Hematopoietic multipotent progenitor cell treated with erythropoietin and hydrocortisone succinate and interleukin-3 and kit ligand, for 17 days (in vitro differentiated cells): ENCODE results near the gene IZUMO1R.
"Not testable (repeated sequence)": the region's sequence is repeated elsewhere in the genome, so short reads cannot be mapped to it uniquely, and the experiment has no call there.

Experiments
- DNase-seq: peaks from one replicate; pipeline ENCODE4 v3.0.0-alpha.2; 2015; ENCODE audit warnings: low spot score

The IZUMO1R gene

GRCh38 chr11:94325681-94326080, 21.3 kb downstream of the IZUMO1R start:
- peak; percentile 53 for DNase-seq

GRCh38 chr11:94326947-94327346, 22.6 kb downstream of the IZUMO1R start:
- no peak for DNase-seq

GRCh38 chr11:94328587-94329080, 24.3 kb downstream of the IZUMO1R start:
- no peak for DNase-seq

- no peak for DNase-seq
These were observed 25.1 kb downstream of the IZUMO1R start for GRCh38 chr11:94329501-94329900.

- DNase-seq, result no peak
These were observed 26.4 kb downstream of the IZUMO1R start for GRCh38 chr11:94330789-94331188.

GRCh38 chr11:94332814-94333213, 28.4 kb downstream of the IZUMO1R start:
- DNase-seq, result no peak

GRCh38 chr11:94336033-94336432, 31.7 kb downstream of the IZUMO1R start:
- no peak for DNase-seq

- no peak for DNase-seq
These were observed 34.3 kb downstream of the IZUMO1R start for GRCh38 chr11:94338651-94339050.

GRCh38 chr11:94342250-94342649, 37.9 kb downstream of the IZUMO1R start:
- no peak for DNase-seq

- no peak for DNase-seq
These were observed 39.1 kb downstream of the IZUMO1R start for GRCh38 chr11:94343495-94343894.

GRCh38 chr11:94346311-94346710, 41.9 kb downstream of the IZUMO1R start:
- not testable (repeated sequence) for DNase-seq

GRCh38 chr11:94350850-94351563, 46.6 kb downstream of the IZUMO1R start:
- DNase-seq, result not testable (repeated sequence)
